GM12872 (cell line): Measurements from ENCODE around the gene CUL9.

Experiments
- CTCF ChIP-seq: IDR thresholded peaks from 3 replicates; pipeline ENCODE4 v1.5.1; 2011; ENCODE audit warnings: low read depth, mild to moderate bottlenecking, low read length, moderate library complexity; ENCODE audit not compliant: insufficient read depth

The CUL9 gene

GRCh38 chr6:43267619-43268354, 85.8 kb downstream of the CUL9 start:
- TF ChIP-seq CTCF: no peak

- TF ChIP-seq CTCF: no peak
Measured at GRCh38 chr6:43268355-43268700, 86.3 kb downstream of the CUL9 start.

GRCh38 chr6:43268782-43269272, 86.8 kb downstream of the CUL9 start:
- TF ChIP-seq CTCF: no peak

GRCh38 chr6:43269273-43270007, 87.4 kb downstream of the CUL9 start:
- no peak for TF ChIP-seq CTCF

- TF ChIP-seq CTCF: no peak
Measured at GRCh38 chr6:43271103-43271815, 89.3 kb downstream of the CUL9 start.

- TF ChIP-seq CTCF: no peak
Measured at GRCh38 chr6:43271944-43272343, 89.9 kb downstream of the CUL9 start.

GRCh38 chr6:43273707-43274106, 91.7 kb downstream of the CUL9 start:
- no peak for TF ChIP-seq CTCF
